Colonic mucosa (tissue), 4 donors: Measurements from ENCODE around the gene MCM9. TPM values are rescaled to one million over a fixed set of nuclear protein-coding genes. Genes with fewer than 3 reads are reported as not detected.
"Not testable (repeated sequence)": the region's sequence is repeated elsewhere in the genome, so short reads cannot be mapped to it uniquely, and the experiment has no call there.

Source experiments
- DNase-seq: peaks from one replicate; pipeline ENCODE4 v3.0.0-alpha.2; 2020
- H3K27ac ChIP-seq: fragments of 200-600 bp; one replicate; pipeline ENCODE4 v1.8.0; 2021
- H3K27me3 ChIP-seq: fragments of 200-600 bp; one replicate; pipeline ENCODE4 v1.8.0; 2021
- H3K36me3 ChIP-seq: fragments of 200-600 bp; one replicate; pipeline ENCODE4 v1.8.0; 2021
- H3K4me1 ChIP-seq: fragments of 200-600 bp; one replicate; pipeline ENCODE4 v1.8.0; 2021; ENCODE audit warnings: mild to moderate bottlenecking
- H3K4me3 ChIP-seq: fragments of 200-600 bp; one replicate; pipeline ENCODE4 v1.8.0; 2021
- H3K9ac ChIP-seq, 2 donors: one replicate each; pipeline ENCODE4 v1.7.0; 2013; ENCODE audit warnings: control low read depth in 2 of 2, low read depth in 2 of 2, low read length in 2 of 2
- H3K9me3 ChIP-seq: fragments of 200-600 bp; one replicate; pipeline ENCODE4 v1.8.0; 2021
- CTCF ChIP-seq: fragments of 200-600 bp; IDR thresholded peaks from one replicate; pipeline ENCODE4 v1.8.0; 2022; ENCODE audit warnings: antibody characterized with exemption, mild to moderate bottlenecking
- intact Hi-C: fragments of 100-400 bp; cut with DNase I; formaldehyde crosslinking; loops from one replicate; pipeline ENCODE4 v1.14.1; 2022
- total RNA-seq, 2 donors: library from RNA; stranded (reverse); fragmentation: NEBNext Ultra II Directional in 1 of 2; extraction: Animal tissue kit (Norgen Biotek cat#: 25700) in 1 of 2; gene quantifications; one replicate each; pipeline ENCODE4 v1.2.1, GENCODE V29; 2021
- donor health status: healthy.
- donor health status: DM: no; HTN: no; CAD: no.
- donor health status: DM: no; HTN: no; CAD: no.

Gene MCM9
- total RNA-seq, 2 donors from 2014 or later: 14.3 to 18.5 TPM

GRCh38 chr6:118804091-118804490 is 130.9 kb downstream of the MCM9 start:
- Histone ChIP-seq H3K9ac (no peak overlapping the region), H3K27ac (no peak overlapping the region), H3K9me3 (no peaks in the 10 kb centered on the region), H3K27me3 (no peaks in the 10 kb centered on the region), H3K36me3 (no peaks in the 10 kb centered on the region), H3K4me3 (no peak overlapping the region), H3K4me1 (no peaks in the 10 kb centered on the region)
- no peak for TF ChIP-seq CTCF
- DNase-seq: no peak
- intact Hi-C loops: no loop called here

GRCh38 chr6:118801257-118801656 is 133.7 kb downstream of the MCM9 start:
- Histone ChIP-seq H3K36me3 (no peaks in the 10 kb centered on the region), H3K27ac (no peak overlapping the region), H3K27me3 (no peaks in the 10 kb centered on the region), H3K9me3 (no peaks in the 10 kb centered on the region), H3K4me1 (no peaks in the 10 kb centered on the region), H3K4me3 (no peak overlapping the region), H3K9ac (no peak overlapping the region)
- TF ChIP-seq CTCF: no peak
- intact Hi-C loops: no loop called here
- no peak for DNase-seq

GRCh38 chr6:118800394-118801071 is 134.4 kb downstream of the MCM9 start:
- intact Hi-C loops: no loop called here
- Histone ChIP-seq H3K9me3 (no peaks in the 10 kb centered on the region), H3K27me3 (no peaks in the 10 kb centered on the region), H3K4me3 (no peak overlapping the region), H3K27ac (no peak overlapping the region), H3K9ac (no peak overlapping the region), H3K4me1 (no peaks in the 10 kb centered on the region), H3K36me3 (no peaks in the 10 kb centered on the region)
- TF ChIP-seq CTCF: peak; percentile 87
- peak; percentile 87 for DNase-seq

- no peak overlapping the region for H3K27ac ChIP-seq
- intact Hi-C loops: no loop called here
- H3K4me3 ChIP-seq: no peak overlapping the region
- H3K9ac ChIP-seq: no peak overlapping the region
- H3K4me1 ChIP-seq: no peaks in the 10 kb centered on the region
- no peak for DNase-seq
- H3K36me3 ChIP-seq: no peaks in the 10 kb centered on the region
- no peaks in the 10 kb centered on the region for H3K9me3 ChIP-seq
- H3K27me3 ChIP-seq: no peaks in the 10 kb centered on the region
- no peak for TF ChIP-seq CTCF
These were observed 135.1 kb downstream of the MCM9 start for GRCh38 chr6:118799826-118800225.

GRCh38 chr6:118796548-118796947 is 138.4 kb downstream of the MCM9 start:
- intact Hi-C loops: not testable (repeated sequence)

GRCh38 chr6:118791499-118791898 is 143.5 kb downstream of the MCM9 start:
- no peaks in the 10 kb centered on the region for H3K27me3 ChIP-seq
- no peaks in the 10 kb centered on the region for H3K9me3 ChIP-seq
- intact Hi-C loops: no loop called here
- DNase-seq: no peak
- H3K4me3 ChIP-seq: no peak overlapping the region
- no peak overlapping the region for H3K27ac ChIP-seq
- no peak overlapping the region for H3K9ac ChIP-seq
- H3K4me1 ChIP-seq: no peaks in the 10 kb centered on the region
- TF ChIP-seq CTCF: no peak
- no peaks in the 10 kb centered on the region for H3K36me3 ChIP-seq

More at GRCh38 chr6:118796548-118796947, 138.4 kb downstream of the MCM9 start:
- H3K4me1 ChIP-seq, H3K9me3 ChIP-seq, H3K36me3 ChIP-seq, H3K27me3 ChIP-seq, H3K4me3 ChIP-seq, H3K27ac ChIP-seq, H3K9ac ChIP-seq: not testable (repeated sequence)
- peak; percentile 37 for DNase-seq
